ENCODE results near the gene SOWAHB. TPM values are rescaled to one million over a fixed set of nuclear protein-coding genes. Genes with fewer than 3 reads are reported as not detected.

The SOWAHB gene
- total RNA-seq, 1 donor from 2014 or later, result 4.8 TPM

GRCh38 chr4:76898949-76899645, 1.2 kb upstream of the SOWAHB start:
- DNase-seq (ENCODE audit: extremely low spot score, unreplicated experiment), result no peak
- H3K4me3 Mint-ChIP-seq, result peak overlapping the region; percentile 77
- peaks cover 10% of the 10 kb centered on the region for H3K4me1 Mint-ChIP-seq (ENCODE audit: unreplicated experiment)
- no peaks in the 10 kb centered on the region for H3K9me3 Mint-ChIP-seq
- no peak for TF ChIP-seq CTCF (conservative IDR thresholded peaks at IDR 0.05)
- H3K27ac Mint-ChIP-seq, result peak overlapping the region; percentile 9
- peaks cover 43% of the 10 kb centered on the region for H3K27me3 Mint-ChIP-seq
- H3K36me3 Mint-ChIP-seq, result no peaks in the 10 kb centered on the region

GRCh38 chr4:76898385-76898692, 395 bp upstream of the SOWAHB start:
- Mint-ChIP-seq H3K36me3 (no peaks in the 10 kb centered on the region), H3K9me3 (no peaks in the 10 kb centered on the region), H3K27me3 (peaks cover 43% of the 10 kb centered on the region), H3K27ac (peak overlapping the region; percentile 0), H3K4me1 (ENCODE audit: unreplicated experiment) (peaks cover 10% of the 10 kb centered on the region), H3K4me3 (peak overlapping the region; percentile 77)
- DNase-seq (ENCODE audit: extremely low spot score, unreplicated experiment), result no peak
- TF ChIP-seq CTCF (conservative IDR thresholded peaks at IDR 0.05), result no peak

GRCh38 chr4:76896614-76897535, 1.1 kb downstream of the SOWAHB start:
- H3K9me3 Mint-ChIP-seq, result no peaks in the 10 kb centered on the region
- peaks cover 10% of the 10 kb centered on the region for H3K4me1 Mint-ChIP-seq (ENCODE audit: unreplicated experiment)
- H3K4me3 Mint-ChIP-seq, result peak overlapping the region; percentile 71

GRCh38 chr4:76896048-76896447, 1.9 kb downstream of the SOWAHB start:
- H3K4me3 Mint-ChIP-seq, result no peak overlapping the region
- H3K4me1 Mint-ChIP-seq (ENCODE audit: unreplicated experiment), result peaks cover 10% of the 10 kb centered on the region
- no peak for TF ChIP-seq CTCF (conservative IDR thresholded peaks at IDR 0.05)
- H3K9me3 Mint-ChIP-seq, result no peaks in the 10 kb centered on the region
- DNase-seq (ENCODE audit: extremely low spot score, unreplicated experiment), result no peak
- no peaks in the 10 kb centered on the region for H3K36me3 Mint-ChIP-seq
- peaks cover 55% of the 10 kb centered on the region for H3K27me3 Mint-ChIP-seq
- H3K27ac Mint-ChIP-seq, result no peak overlapping the region

More at GRCh38 chr4:76896614-76897535, 1.1 kb downstream of the SOWAHB start:
- TF ChIP-seq CTCF (conservative IDR thresholded peaks at IDR 0.05), result no peak
- peaks cover 50% of the 10 kb centered on the region for H3K27me3 Mint-ChIP-seq
- no peaks in the 10 kb centered on the region for H3K36me3 Mint-ChIP-seq
- no peak overlapping the region for H3K27ac Mint-ChIP-seq
- DNase-seq (ENCODE audit: extremely low spot score, unreplicated experiment), result no peak

- H3K4me3 Mint-ChIP-seq, result peak overlapping the region; percentile 33
- peaks cover 57% of the 10 kb centered on the region for H3K27me3 Mint-ChIP-seq
- DNase-seq (ENCODE audit: extremely low spot score, unreplicated experiment), result no peak
- H3K9me3 Mint-ChIP-seq, result no peaks in the 10 kb centered on the region
- H3K4me1 Mint-ChIP-seq (ENCODE audit: unreplicated experiment), result peaks cover 10% of the 10 kb centered on the region
- H3K36me3 Mint-ChIP-seq, result no peaks in the 10 kb centered on the region
- peak overlapping the region; percentile 20 for H3K27ac Mint-ChIP-seq
- no peak for TF ChIP-seq CTCF (conservative IDR thresholded peaks at IDR 0.05)
Observed at GRCh38 chr4:76895619-76896018, 2.3 kb downstream of the SOWAHB start.
